ENCODE results near the gene ARPC5L. TPM values are rescaled to one million over a fixed set of nuclear protein-coding genes. Genes with fewer than 3 reads are reported as not detected.
"Not testable (repeated sequence)": the region's sequence is repeated elsewhere in the genome, so short reads cannot be mapped to it uniquely, and the experiment has no call there.

ARPC5L gene
- total RNA-seq, 2 experiments from 2014 or later = 116 to 121 TPM

DNA sequence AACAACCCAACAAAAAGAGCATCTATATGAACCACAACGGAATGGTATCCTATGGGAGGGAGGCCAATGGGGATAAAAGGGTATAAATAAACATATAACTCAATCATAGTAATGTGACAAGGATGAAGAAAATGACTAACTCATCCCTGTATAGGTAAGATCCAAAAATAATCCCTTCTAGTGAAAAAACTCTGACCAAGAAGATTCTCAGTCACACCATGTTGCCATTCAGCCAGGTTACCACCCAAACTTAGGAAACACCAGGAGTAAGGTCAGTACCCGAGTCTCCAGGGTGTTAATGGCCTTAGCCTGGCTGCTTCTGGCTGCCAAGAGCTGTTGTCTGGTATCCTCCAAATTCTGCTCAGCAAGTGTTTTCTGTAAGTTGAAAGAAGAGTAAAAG lies 46.2 kb downstream of the ARPC5L start:
- POLR2A ChIA-PET = no interaction called here
- CTCF ChIA-PET = no interaction called here

- CTCF ChIA-PET = no interaction called here
- POLR2A ChIA-PET = no interaction called here
These were observed 49.8 kb downstream of the ARPC5L start for GRCh38 chr9:124911766-124912165.

GRCh38 chr9:124913378-124913777 lies 51.4 kb downstream of the ARPC5L start:
- CTCF ChIA-PET = no interaction called here
- POLR2A ChIA-PET = no interaction called here

DNA sequence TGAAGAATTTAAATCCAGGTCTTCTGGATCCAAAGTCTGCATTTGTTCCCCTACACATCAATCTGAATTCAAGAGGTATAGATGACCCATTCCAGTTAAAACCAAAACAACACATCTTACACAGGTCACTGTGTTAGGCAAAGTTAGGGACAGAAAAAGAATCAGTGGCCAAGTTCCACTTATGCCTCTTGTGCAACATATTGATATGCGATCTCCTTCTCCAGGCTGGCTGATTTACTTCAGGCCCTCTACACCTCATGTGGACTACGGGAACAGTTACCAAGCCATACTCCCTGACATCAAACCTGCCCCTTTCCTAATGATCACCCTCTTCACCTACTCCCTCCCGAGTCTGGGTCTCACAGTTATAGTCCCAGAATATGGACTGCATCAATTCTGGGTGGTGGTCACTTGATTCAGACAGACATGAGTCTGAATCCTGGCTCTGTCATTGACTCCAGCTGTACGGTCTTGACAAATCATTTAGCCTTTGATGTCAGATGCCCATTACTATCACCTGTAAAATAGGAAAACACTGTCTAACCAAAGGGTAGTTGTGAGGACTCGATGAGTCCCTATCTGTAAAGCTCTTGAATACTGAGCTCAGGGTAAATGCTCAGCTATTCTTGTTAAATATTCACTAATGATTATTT lies 52.9 kb downstream of the ARPC5L start:
- ChIA-PET POLR2A (no interaction called here), CTCF (no interaction called here)

DNA sequence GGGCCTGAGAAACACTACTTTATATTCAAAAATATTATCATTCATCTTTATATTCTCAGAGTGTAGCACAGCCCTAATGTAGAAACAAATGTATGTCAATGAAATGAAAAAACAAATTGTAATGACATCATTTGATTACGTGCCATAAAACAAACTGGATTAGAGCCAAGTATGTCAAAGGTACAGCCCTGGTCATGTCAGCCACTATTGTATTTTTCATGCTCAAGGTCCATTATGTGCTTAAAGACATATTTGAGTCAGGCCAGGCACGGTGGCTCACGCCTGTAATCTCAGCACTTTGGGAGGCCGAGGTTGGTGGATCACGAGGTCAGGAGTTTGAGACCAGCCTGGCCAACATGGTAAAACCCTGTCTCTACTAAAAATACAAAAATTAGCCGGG lies 58.5 kb downstream of the ARPC5L start:
- POLR2A ChIA-PET, CTCF ChIA-PET: not testable (repeated sequence)

Other genes starting within 250 kb of the ARPC5L start
- 1 to 10 TPM; 2.1 to 3.1 TPM for gene NR6A1, start 90.8 kb upstream of the ARPC5L start, total RNA-seq
- gene OLFML2A, start 85.0 kb upstream of the ARPC5L start, total RNA-seq = under 1 TPM in 1 of 2 experiments, not detected in 1; 0.04 TPM
- gene WDR38, start 8.7 kb upstream of the ARPC5L start, total RNA-seq = not detected
- 1,000 to 10,000 TPM; 2,077 to 2,176 TPM for gene RPL35, start 173 bp upstream of the ARPC5L start, total RNA-seq
- gene GOLGA1, start 79.0 kb downstream of the ARPC5L start, total RNA-seq = 10 to 100 TPM; 14.7 to 16.3 TPM